Astrocyte of the cerebellum (primary cell): ENCODE data around the gene SH3RF3.

Experiments used
- DNase-seq: peaks from one replicate; pipeline ENCODE4 v3.0.0-alpha.2; 2011; ENCODE audit warnings: low read depth
- H3K4me3 ChIP-seq: 2 replicates; pipeline ENCODE4 v1.5.1; 2011; ENCODE audit warnings: mild to moderate bottlenecking, low read depth, low read length, moderate library complexity
- CTCF ChIP-seq: IDR thresholded peaks from 2 replicates; pipeline ENCODE4 v1.5.1; 2012; ENCODE audit warnings: low read length, low read depth, moderate library complexity, mild to moderate bottlenecking; ENCODE audit errors: missing control alignments
- in situ Hi-C: cut with HindIII; loops from 2 replicates; pipeline ENCODE4 v1.10.0; 2017; ENCODE audit warnings: low sequenced_read_pairs

The SH3RF3 gene

GRCh38 chr2:109313343-109313742, 184.3 kb downstream of the SH3RF3 start:
- in situ Hi-C loops = no loop called here
- DNase-seq = no peak
- H3K4me3 ChIP-seq = no peak overlapping the region
- no peak for TF ChIP-seq CTCF

- H3K4me3 ChIP-seq = no peak overlapping the region
- in situ Hi-C loops = no loop called here
- DNase-seq = no peak
- TF ChIP-seq CTCF = no peak
Measured at GRCh38 chr2:109316091-109316490, 187.1 kb downstream of the SH3RF3 start.

- no peak overlapping the region for H3K4me3 ChIP-seq
- in situ Hi-C loops = no loop called here
- no peak for TF ChIP-seq CTCF
- DNase-seq = no peak
Measured at GRCh38 chr2:109317471-109318095, 188.6 kb downstream of the SH3RF3 start.

- in situ Hi-C loops = no loop called here
- peak; percentile 15 for TF ChIP-seq CTCF
- peak; percentile 91 for DNase-seq
- no peak overlapping the region for H3K4me3 ChIP-seq
Measured at GRCh38 chr2:109318150-109318948, 189.3 kb downstream of the SH3RF3 start.

- no peak for DNase-seq
- in situ Hi-C loops = no loop called here
- no peak for TF ChIP-seq CTCF
- no peak overlapping the region for H3K4me3 ChIP-seq
Measured at GRCh38 chr2:109318949-109319342, 189.9 kb downstream of the SH3RF3 start.

GRCh38 chr2:109320195-109320922, 191.4 kb downstream of the SH3RF3 start:
- in situ Hi-C loops = no loop called here

More at GRCh38 chr2:109320195-109320922, 191.4 kb downstream of the SH3RF3 start:
- no peak overlapping the region for H3K4me3 ChIP-seq
- TF ChIP-seq CTCF = no peak
- no peak for DNase-seq
